Large intestine (tissue), 3 donors: Measurements from ENCODE around the gene PLXNB2. TPM values are rescaled to one million over a fixed set of nuclear protein-coding genes. Genes with fewer than 3 reads are reported as not detected.

Source experiments
- DNase-seq, 2 donors: peaks; one replicate each; pipeline versions ENCODE4 v3.0.0 to v3.0.0-alpha.2; 2013
- H3K27ac ChIP-seq: one replicate; pipeline ENCODE4 v1.5.1; 2013; ENCODE audit warnings: low read length
- H3K27me3 ChIP-seq: 2 replicates; pipeline ENCODE4 v1.6.1; 2013; ENCODE audit warnings: low read length; ENCODE audit not compliant: control insufficient read depth, insufficient read depth
- H3K36me3 ChIP-seq: 2 replicates; pipeline ENCODE4 v1.6.1; 2013; ENCODE audit warnings: low read length; ENCODE audit not compliant: control insufficient read depth, insufficient read depth
- H3K4me1 ChIP-seq: one replicate; pipeline ENCODE4 v1.6.1; 2013; ENCODE audit warnings: low read length; ENCODE audit not compliant: control insufficient read depth, insufficient read depth
- H3K4me3 ChIP-seq: one replicate; pipeline ENCODE4 v1.5.1; 2013; ENCODE audit warnings: low read length
- H3K9me3 ChIP-seq: one replicate; pipeline ENCODE4 v1.6.1; 2013; ENCODE audit warnings: mild to moderate bottlenecking, low read depth, low read length, moderate library complexity; ENCODE audit not compliant: control insufficient read depth
- WGBS: methylation state at CpG from one replicate; pipeline ENCODE4 v1.1.5; 2013; ENCODE audit warnings: low lambda C conversion rate; ENCODE audit not compliant: insufficient coverage; 5-methylcytosine and 5-hydroxymethylcytosine counted together
- polyA plus RNA-seq: library from polyadenylated mRNA; unstranded; fragments of 120-200 nt; gene quantifications from one replicate; pipeline ENCODE4 v1.2.1, GENCODE V29; 2013

PLXNB2 gene
- polyA plus RNA-seq, 1 donor: 65.0 TPM

GRCh38 chr22:50226063-50226874 is 81.2 kb downstream of the PLXNB2 start:
- H3K9me3 ChIP-seq: no peaks in the 10 kb centered on the region
- DNase-seq: no peak
- WGBS: no CpG with 5 or more reads among the region's 31 CpGs
- H3K4me3 ChIP-seq: no peak overlapping the region
- H3K36me3 ChIP-seq: peaks cover 69% of the 10 kb centered on the region
- peaks cover 4% of the 10 kb centered on the region for H3K4me1 ChIP-seq
- no peak overlapping the region for H3K27ac ChIP-seq
- no peaks in the 10 kb centered on the region for H3K27me3 ChIP-seq

- H3K27me3 ChIP-seq: no peaks in the 10 kb centered on the region
- peaks cover 4% of the 10 kb centered on the region for H3K4me1 ChIP-seq
- H3K4me3 ChIP-seq: no peak overlapping the region
- WGBS: no CpG with 5 or more reads among the region's 24 CpGs
- peaks cover 78% of the 10 kb centered on the region for H3K36me3 ChIP-seq
- H3K9me3 ChIP-seq: no peaks in the 10 kb centered on the region
- DNase-seq: no peak
- no peak overlapping the region for H3K27ac ChIP-seq
Observed at GRCh38 chr22:50225200-50225969, 82.1 kb downstream of the PLXNB2 start.

Other genes starting within 250 kb of the PLXNB2 start
- not detected for gene TTLL8, start 249.3 kb downstream of the PLXNB2 start, polyA plus RNA-seq
- gene MLC1, start 222.2 kb downstream of the PLXNB2 start, polyA plus RNA-seq: 0.57 TPM
- 2.3 TPM for gene MOV10L1, start 217.6 kb downstream of the PLXNB2 start, polyA plus RNA-seq
- gene PANX2, start 136.9 kb downstream of the PLXNB2 start, polyA plus RNA-seq: 0.55 TPM
- gene TRABD, start 121.7 kb downstream of the PLXNB2 start, polyA plus RNA-seq: 41.3 TPM
- 44.4 TPM for gene SELENOO, start 106.6 kb downstream of the PLXNB2 start, polyA plus RNA-seq
- gene TUBGCP6, start 62.6 kb downstream of the PLXNB2 start, polyA plus RNA-seq: 38.5 TPM
- gene HDAC10, start 56.4 kb downstream of the PLXNB2 start, polyA plus RNA-seq: 55.5 TPM
- 7.6 TPM for gene MAPK12, start 46.0 kb downstream of the PLXNB2 start, polyA plus RNA-seq
- 5.1 TPM for gene MAPK11, start 37.3 kb downstream of the PLXNB2 start, polyA plus RNA-seq
- gene DENND6B, start 19.4 kb upstream of the PLXNB2 start, polyA plus RNA-seq: 7.1 TPM
- gene PPP6R2, start 35.7 kb upstream of the PLXNB2 start, polyA plus RNA-seq: 46.9 TPM
- gene SBF1, start 167.4 kb upstream of the PLXNB2 start, polyA plus RNA-seq: 37.5 TPM
- 11.2 TPM for gene ADM2, start 173.9 kb upstream of the PLXNB2 start, polyA plus RNA-seq
- gene MIOX, start 179.2 kb upstream of the PLXNB2 start, polyA plus RNA-seq: 0.60 TPM
- gene LMF2, start 200.1 kb upstream of the PLXNB2 start, polyA plus RNA-seq: 48.8 TPM
- 31.2 TPM for gene NCAPH2, start 200.6 kb upstream of the PLXNB2 start, polyA plus RNA-seq
- 1.8 TPM for gene SCO2, start 218.0 kb upstream of the PLXNB2 start, polyA plus RNA-seq
- 10.5 TPM for gene TYMP, start 222.4 kb upstream of the PLXNB2 start, polyA plus RNA-seq
- 0.18 TPM for gene KLHDC7B, start 238.3 kb upstream of the PLXNB2 start, polyA plus RNA-seq